HEK293 (cell line): ENCODE data around the gene JAGN1.

Source experiments
- CTCF ChIA-PET: fragments of 350-600 bp; formaldehyde crosslinking; extraction: SDS; loops from one replicate; lab custom pipeline; 2021; ENCODE audit warnings: antibody characterized with exemption; lab: Yijun Ruan, JAX
- POLR2A ChIA-PET: fragments of 300-600 bp; formaldehyde crosslinking; extraction: SDS; loops from one replicate; lab custom pipeline; 2020; ENCODE audit warnings: antibody characterized with exemption, inconsistent platforms; lab: Yijun Ruan, JAX
- H3K27ac ChIP-seq: fragments of 200-500 bp; sonication (Bioruptor generic); 2 replicates; pipeline ENCODE4 v1.5.1; 2014; ENCODE audit warnings: low read depth, low read length, control low read depth, inconsistent platforms; ENCODE audit errors: extremely low read depth
- H3K36me3 ChIP-seq, 2 experiments: fragments of 200-500 bp in 1 of 2; sonication (Bioruptor generic) in 1 of 2; 1 replicate in 1 of 2; 2 replicates in 1 of 2; pipeline ENCODE4 v1.5.1; 2014 to 2017; ENCODE audit warnings: inconsistent platforms in 2 of 2, low read length in 2 of 2; ENCODE audit not compliant: control insufficient read depth in 2 of 2, insufficient read depth in 1 of 2
- H3K4me1 ChIP-seq: fragments of 200-500 bp; sonication (Bioruptor generic); 2 replicates; pipeline ENCODE4 v1.5.1; 2014; ENCODE audit warnings: mild to moderate bottlenecking, low read length, inconsistent platforms; ENCODE audit not compliant: control insufficient read depth, insufficient read depth
- H3K4me3 ChIP-seq: 2 replicates; pipeline ENCODE4 v1.5.1; 2011; ENCODE audit warnings: low read depth, mild to moderate bottlenecking, control low read depth, low read length, moderate library complexity
- H3K9me3 ChIP-seq: fragments of 200-500 bp; sonication (Bioruptor generic); 2 replicates; pipeline ENCODE4 v1.5.1; 2014; ENCODE audit warnings: low read depth, low read length, inconsistent platforms; ENCODE audit not compliant: control insufficient read depth, insufficient read depth
- ATF2 ChIP-seq: fragments of 450-650 bp; formaldehyde crosslinking; IDR thresholded peaks from 2 replicates; pipeline ENCODE4 v1.5.1; 2016; ENCODE audit warnings: missing biosample characterization, missing genetic modification characterization, low read depth
- BCL11B ChIP-seq: fragments of 450-650 bp; formaldehyde crosslinking; IDR thresholded peaks from 2 replicates; pipeline ENCODE4 v1.5.1; 2016; ENCODE audit warnings: low read depth, missing biosample characterization, missing genetic modification characterization
- IKZF3 ChIP-seq: fragments of 450-650 bp; IDR thresholded peaks from 2 replicates; pipeline ENCODE4 v1.5.0; 2018; ENCODE audit warnings: missing biosample characterization, mild to moderate bottlenecking, missing genetic modification characterization, moderate library complexity
- SALL2 ChIP-seq: fragments of 450-650 bp; formaldehyde crosslinking; IDR thresholded peaks from 2 replicates; pipeline ENCODE4 v1.5.0; 2017; ENCODE audit warnings: missing biosample characterization, mild to moderate bottlenecking, missing genetic modification characterization, borderline replicate concordance
- SCRT1 ChIP-seq: fragments of 450-650 bp; formaldehyde crosslinking; IDR thresholded peaks from 2 replicates; pipeline ENCODE4 v1.5.1; 2016; ENCODE audit warnings: missing biosample characterization, missing genetic modification characterization, borderline replicate concordance
- SCRT2 ChIP-seq: fragments of 450-650 bp; formaldehyde crosslinking; IDR thresholded peaks from 2 replicates; pipeline ENCODE4 v1.5.1; 2016; ENCODE audit warnings: missing biosample characterization, missing genetic modification characterization
- SP2 ChIP-seq: fragments of 450-650 bp; formaldehyde crosslinking; IDR thresholded peaks from 2 replicates; pipeline ENCODE4 v1.5.1; 2016; ENCODE audit warnings: missing biosample characterization, missing genetic modification characterization
- ZBTB10 ChIP-seq: fragments of 450-650 bp; formaldehyde crosslinking; IDR thresholded peaks from 2 replicates; pipeline ENCODE4 v1.5.1; 2016; ENCODE audit warnings: missing biosample characterization, missing genetic modification characterization
- ZFHX2 ChIP-seq: fragments of 450-650 bp; formaldehyde crosslinking; conservative IDR thresholded peaks from 2 replicates; pipeline ENCODE4 v1.5.1; 2016; ENCODE audit warnings: missing biosample characterization, missing genetic modification characterization
- ZNF174 ChIP-seq: fragments of 450-650 bp; formaldehyde crosslinking; IDR thresholded peaks from 2 replicates; pipeline ENCODE4 v1.5.0; 2017; ENCODE audit warnings: missing biosample characterization, mild to moderate bottlenecking, missing genetic modification characterization
- ZNF223 ChIP-seq: fragments of 450-650 bp; formaldehyde crosslinking; IDR thresholded peaks from 2 replicates; pipeline ENCODE4 v1.5.1; 2016; ENCODE audit warnings: missing biosample characterization, missing genetic modification characterization
- ZNF280C ChIP-seq: fragments of 450-650 bp; formaldehyde crosslinking; IDR thresholded peaks from 2 replicates; pipeline ENCODE4 v1.5.1; 2016; ENCODE audit warnings: missing biosample characterization, missing genetic modification characterization
- ZNF350 ChIP-seq: fragments of 450-650 bp; formaldehyde crosslinking; IDR thresholded peaks from 2 replicates; pipeline ENCODE4 v1.5.0; 2017; ENCODE audit warnings: missing biosample characterization, mild to moderate bottlenecking, missing genetic modification characterization
- ZNF510 ChIP-seq: fragments of 450-650 bp; formaldehyde crosslinking; IDR thresholded peaks from 2 replicates; pipeline ENCODE4 v1.5.1; 2018; ENCODE audit warnings: mild to moderate bottlenecking, missing genetic modification characterization, missing biosample characterization; ENCODE audit not compliant: insufficient replicate concordance
- ZNF518A ChIP-seq: fragments of 450-650 bp; formaldehyde crosslinking; conservative IDR thresholded peaks from 2 replicates; pipeline ENCODE4 v1.5.1; 2016; ENCODE audit warnings: low read depth, missing biosample characterization, missing genetic modification characterization
- ZNF610 ChIP-seq: fragments of 450-650 bp; formaldehyde crosslinking; IDR thresholded peaks from 2 replicates; pipeline ENCODE4 v1.5.1; 2016; ENCODE audit warnings: missing biosample characterization, missing genetic modification characterization, borderline replicate concordance
- ZNF768 ChIP-seq: fragments of 450-650 bp; formaldehyde crosslinking; IDR thresholded peaks from 2 replicates; pipeline ENCODE4 v1.5.1; 2018; ENCODE audit warnings: missing biosample characterization, mild to moderate bottlenecking, missing genetic modification characterization
- ZNF837 ChIP-seq: fragments of 450-650 bp; formaldehyde crosslinking; IDR thresholded peaks from 2 replicates; pipeline ENCODE4 v1.5.1; 2016; ENCODE audit warnings: missing biosample characterization, missing genetic modification characterization

The JAGN1 gene

GRCh38 chr3:9867106-9867505, 23.3 kb upstream of the JAGN1 start (continued):
- no peak for TF ChIP-seq ZNF768 (tag by site-specific recombination)
- TF ChIP-seq, all 188 proteins: peak for 0

- POLR2A ChIA-PET, result interaction anchor here (0.9 to 1.1 kb wide), 2 partner anchors 10 to 63 kb away, joined by 3 to 6 read pairs; partner anchors contain the start of gene CIDEC
- H3K27ac ChIP-seq, result no peak overlapping the region
- CTCF ChIA-PET, result no interaction called here
- H3K4me1 ChIP-seq, result no peaks in the 10 kb centered on the region; the same call in 1 of the 2 replicates
- no peak for TF ChIP-seq BCL11B (tag by site-specific recombination)
- no peak for TF ChIP-seq ZBTB10 (tag by site-specific recombination)
- TF ChIP-seq ZNF280C, result no peak
- no peak for TF ChIP-seq ZNF610 (tag by site-specific recombination)
- TF ChIP-seq SP2 (tag by site-specific recombination), result no peak
- TF ChIP-seq IKZF3, result no peak
- no peak for TF ChIP-seq SALL2 (tag by site-specific recombination)
- TF ChIP-seq ZNF837 (tag by site-specific recombination), result no peak
- no peak for TF ChIP-seq ZNF174 (tag by site-specific recombination)
- TF ChIP-seq ZNF350 (tag by site-specific recombination), result no peak
- no peak for TF ChIP-seq ATF2 (tag by site-specific recombination)
- peak; percentile 89 for TF ChIP-seq SCRT1 (tag by site-specific recombination)
- no peak for TF ChIP-seq ZNF223 (tag by site-specific recombination)
- no peak for TF ChIP-seq ZNF518A (tag by site-specific recombination)
- TF ChIP-seq ZFHX2, result no peak
- TF ChIP-seq SCRT2 (tag by site-specific recombination), result peak; percentile 95
- no peak for TF ChIP-seq ZNF510 (tag by site-specific recombination)
- H3K36me3 ChIP-seq, result no peaks in the 10 kb centered on the region
- no peak overlapping the region for H3K4me3 ChIP-seq
- H3K9me3 ChIP-seq, result no peaks in the 10 kb centered on the region
These were observed 20.5 kb upstream of the JAGN1 start for GRCh38 chr3:9869955-9870354.
